Measurements from ENCODE around the gene RIOK1.
"Not testable (repeated sequence)": the region's sequence is repeated elsewhere in the genome, so short reads cannot be mapped to it uniquely, and the experiment has no call there.

Gene RIOK1

GRCh38 chr6:7442467-7442866 is 52.9 kb downstream of the RIOK1 start:
- no peak for DNase-seq

- DNase-seq, result no peak
Observed at GRCh38 chr6:7445101-7445500, 55.5 kb downstream of the RIOK1 start.

- DNase-seq, result no peak
Observed at GRCh38 chr6:7445885-7446461, 56.4 kb downstream of the RIOK1 start.

GRCh38 chr6:7446619-7447325 is 57.2 kb downstream of the RIOK1 start:
- no peak for DNase-seq

- DNase-seq, result no peak
Observed at GRCh38 chr6:7448232-7448631, 58.6 kb downstream of the RIOK1 start.

DNA sequence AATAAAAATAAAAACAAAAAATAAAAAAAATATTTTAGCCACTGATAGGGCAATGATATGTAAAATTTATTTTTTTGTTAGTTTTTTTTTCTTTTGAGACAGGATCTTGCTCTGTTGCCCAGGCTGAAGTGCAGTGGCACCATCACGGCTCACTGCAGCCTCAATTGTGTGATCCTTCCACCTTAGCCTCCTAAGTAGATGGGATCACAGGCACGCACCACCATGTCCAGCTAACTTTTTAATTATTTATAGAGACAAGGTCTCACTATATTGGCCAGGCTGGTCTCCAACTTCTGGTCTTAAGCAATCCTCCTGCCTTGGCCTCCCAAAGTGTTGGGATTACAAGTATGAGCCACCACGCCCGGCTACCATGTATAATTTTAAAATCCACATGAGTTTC is 59.4 kb downstream of the RIOK1 start:
- DNase-seq, result no peak

GRCh38 chr6:7451326-7451725 is 61.7 kb downstream of the RIOK1 start:
- DNase-seq, result no peak

DNA sequence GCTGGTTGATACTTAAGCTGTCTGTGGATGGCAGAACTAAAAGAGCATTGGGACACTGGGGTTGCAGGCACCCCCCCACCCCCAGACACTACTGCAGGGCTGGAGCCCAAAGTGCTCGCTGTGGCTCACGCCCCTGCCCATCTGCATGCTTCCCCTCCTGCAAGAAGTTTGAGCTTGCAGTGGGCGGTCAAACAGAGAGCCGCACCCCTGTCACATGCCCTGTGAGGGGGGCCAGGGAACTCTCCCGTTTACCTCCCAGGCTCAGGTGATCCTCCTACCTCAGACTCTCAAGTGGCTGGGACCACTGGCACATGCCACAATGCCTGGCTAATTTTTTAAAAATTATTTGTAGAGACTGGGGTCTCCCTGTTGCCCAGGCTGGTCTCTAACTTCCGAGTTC is 63.3 kb downstream of the RIOK1 start:
- no peak for DNase-seq

DNA sequence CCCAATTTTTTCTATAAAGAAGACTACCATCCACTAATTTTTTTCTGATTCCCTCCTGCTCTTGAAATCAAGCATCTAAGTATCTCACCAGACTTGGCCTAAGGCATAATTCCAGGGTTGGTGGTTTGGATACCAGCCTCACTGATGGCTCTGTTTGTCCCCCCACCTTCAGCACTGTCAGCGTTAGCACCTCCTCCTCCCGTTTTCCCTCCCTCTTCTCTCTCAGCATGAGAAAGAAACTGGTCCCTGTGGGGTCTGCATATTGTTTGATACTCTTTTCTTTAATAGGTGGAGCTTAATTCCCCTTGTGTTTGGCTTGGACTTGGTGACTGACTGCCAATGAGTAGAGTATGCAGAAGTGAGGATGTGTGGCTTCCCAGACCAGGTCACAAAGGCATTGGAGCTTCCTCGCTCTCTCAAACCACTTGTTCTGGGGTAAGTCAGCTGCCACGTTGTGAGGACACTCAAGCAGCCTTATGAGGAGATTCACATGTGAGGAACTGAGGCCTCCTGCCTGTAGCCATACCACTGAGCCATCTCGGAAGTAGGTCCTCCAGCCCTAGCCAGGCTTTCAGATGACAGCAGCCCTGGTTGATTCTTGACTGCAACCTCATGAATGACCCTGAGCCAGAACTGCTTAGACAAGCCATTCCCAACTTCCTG is 65.2 kb downstream of the RIOK1 start:
- no peak for DNase-seq

- DNase-seq, result not testable (repeated sequence)
Observed at GRCh38 chr6:7456302-7456701, 66.7 kb downstream of the RIOK1 start.

GRCh38 chr6:7461416-7461815 is 71.8 kb downstream of the RIOK1 start:
- DNase-seq, result no peak

- no peak for DNase-seq
Observed at GRCh38 chr6:7463785-7464184, 74.2 kb downstream of the RIOK1 start.

- DNase-seq, result no peak
Observed at GRCh38 chr6:7467007-7467897, 77.6 kb downstream of the RIOK1 start.

All from activated naive CD4-positive, alpha-beta T cell treated with Interleukin-2 at 50 U/mL for 16 hours (primary cell).